HG03342 (cell line): ENCODE results near the gene PCSK1.

Experiments
- ATAC-seq: cut with Tn5 transposase; IDR thresholded peaks from one replicate; pipeline ENCODE4 v1.9.1; 2021; ENCODE audit warnings: mild to moderate bottlenecking, moderate library complexity; ENCODE audit not compliant: unreplicated experiment

PCSK1 gene

GRCh38 chr5:96433066-96433447 is at the start of gene PCSK1:
PCSK1 (minus strand) TSS chr5:96433248; CDS start chr5:96433042, 206 bp downstream.
- ATAC-seq = no peak

DNA sequence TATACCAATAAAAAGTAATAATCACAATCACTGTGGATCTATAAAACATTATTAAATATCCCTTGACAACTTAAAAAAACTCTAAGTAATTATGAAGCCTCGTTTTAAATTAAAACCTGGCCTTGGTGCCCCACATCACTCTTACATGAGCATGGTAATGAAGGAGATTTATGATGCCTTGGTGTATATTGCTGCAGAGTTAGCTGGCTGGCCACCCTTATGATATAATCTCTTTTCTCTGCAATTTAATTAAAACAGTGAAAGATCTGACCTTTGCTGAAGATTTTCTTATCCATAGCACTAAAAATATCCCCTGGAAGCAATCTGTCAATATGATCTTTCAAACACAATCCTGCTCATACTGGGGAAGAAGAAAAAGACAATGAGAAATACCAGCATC is 48.8 kb upstream of the PCSK1 start:
- ATAC-seq = no peak

DNA sequence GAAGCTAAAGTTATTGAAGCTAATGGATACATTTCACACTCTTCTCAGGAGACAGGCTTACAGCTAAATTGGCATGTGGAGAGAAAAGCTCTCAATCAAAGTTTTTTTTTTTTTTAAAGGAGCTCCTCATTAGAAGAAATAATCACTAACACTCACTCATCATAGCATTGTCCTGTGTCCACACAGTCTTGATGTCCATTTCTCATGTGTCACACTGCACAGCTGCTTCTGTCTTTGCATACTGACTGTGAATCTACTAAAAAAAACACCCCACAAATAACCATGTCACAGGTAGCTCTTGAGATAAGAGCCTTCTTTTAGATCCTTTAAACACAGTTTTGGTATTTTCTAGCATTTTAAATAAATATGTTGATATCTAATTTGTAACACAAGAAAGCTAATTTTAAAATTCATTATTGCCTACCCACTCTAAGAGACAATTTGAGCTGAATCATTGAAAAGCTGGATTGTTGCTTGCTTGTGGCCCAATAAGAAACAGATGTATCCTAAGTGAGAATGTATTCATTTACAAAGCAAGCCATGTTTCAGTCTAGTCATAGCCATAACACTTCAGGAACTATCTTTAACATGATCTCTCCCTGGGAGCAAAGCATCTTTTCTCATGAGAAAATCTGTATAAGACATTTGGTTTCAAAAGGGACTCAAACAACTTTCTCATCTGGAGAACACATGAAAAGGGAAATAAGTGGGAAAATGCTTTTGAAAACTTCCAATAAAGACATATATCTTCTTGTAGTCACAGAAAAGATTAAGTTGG is 48.1 kb upstream of the PCSK1 start:
- ATAC-seq = no peak

DNA sequence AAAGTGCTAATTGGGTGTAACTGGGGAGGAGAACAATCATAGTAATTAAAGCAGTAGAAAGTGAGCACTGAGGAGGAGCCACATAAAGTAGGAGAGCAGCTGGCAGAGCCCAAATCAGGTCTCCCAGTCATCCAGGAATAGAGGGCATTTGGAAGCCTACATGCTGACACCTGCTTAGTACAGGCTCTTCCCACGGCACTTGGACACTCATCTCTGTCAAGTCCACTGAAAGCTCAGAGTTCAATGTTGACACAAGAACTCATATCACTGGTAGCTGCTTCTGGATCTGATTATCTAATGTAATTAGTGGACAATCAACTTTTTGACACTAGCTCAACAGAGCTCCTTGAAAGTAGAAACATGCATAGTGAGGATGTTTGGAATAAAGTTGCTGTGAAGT is 45.9 kb upstream of the PCSK1 start:
- no peak for ATAC-seq

DNA sequence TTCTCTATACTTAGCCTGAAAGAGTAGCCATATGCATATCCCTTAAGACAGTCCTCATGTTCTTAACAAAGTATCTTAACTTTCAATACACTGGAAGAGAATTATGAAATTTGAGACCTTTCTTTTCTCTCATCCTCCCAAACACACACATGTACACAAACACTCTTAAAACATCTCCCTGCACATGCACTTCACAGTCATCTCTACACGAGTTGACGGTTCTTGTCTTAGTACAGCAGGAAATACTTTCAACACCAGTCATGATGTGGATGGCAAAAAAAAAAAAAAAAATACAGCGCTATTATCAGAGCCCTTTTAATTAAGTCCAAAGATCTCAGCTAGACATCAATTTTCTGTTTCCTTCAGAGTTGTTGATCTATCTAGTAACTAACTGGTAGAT is 43.6 kb upstream of the PCSK1 start:
- no peak for ATAC-seq

- ATAC-seq = no peak
Observed at GRCh38 chr5:96474073-96474472, 41.0 kb upstream of the PCSK1 start.

- ATAC-seq = no peak
Observed at GRCh38 chr5:96473155-96473554, 40.1 kb upstream of the PCSK1 start.

- no peak for ATAC-seq
Observed at GRCh38 chr5:96470785-96471184, 37.7 kb upstream of the PCSK1 start.

DNA sequence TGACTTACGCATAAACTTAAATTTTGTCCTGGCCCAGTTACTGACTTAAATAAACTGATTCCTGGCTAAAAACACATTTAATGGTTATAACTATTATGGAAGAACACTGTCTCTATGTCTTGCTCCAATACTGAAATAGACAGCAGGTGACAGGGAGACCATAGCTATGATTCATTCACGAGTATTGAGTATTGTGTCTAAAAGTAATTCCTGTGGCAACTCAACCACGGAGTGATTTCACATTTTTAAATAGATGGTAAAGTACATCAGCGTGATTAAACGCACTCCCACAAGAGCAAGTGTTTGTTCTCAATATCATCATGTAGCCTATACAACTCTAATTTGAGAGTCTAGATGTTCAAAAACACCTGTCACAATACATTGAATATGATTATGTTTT is 35.9 kb upstream of the PCSK1 start:
- ATAC-seq = no peak

DNA sequence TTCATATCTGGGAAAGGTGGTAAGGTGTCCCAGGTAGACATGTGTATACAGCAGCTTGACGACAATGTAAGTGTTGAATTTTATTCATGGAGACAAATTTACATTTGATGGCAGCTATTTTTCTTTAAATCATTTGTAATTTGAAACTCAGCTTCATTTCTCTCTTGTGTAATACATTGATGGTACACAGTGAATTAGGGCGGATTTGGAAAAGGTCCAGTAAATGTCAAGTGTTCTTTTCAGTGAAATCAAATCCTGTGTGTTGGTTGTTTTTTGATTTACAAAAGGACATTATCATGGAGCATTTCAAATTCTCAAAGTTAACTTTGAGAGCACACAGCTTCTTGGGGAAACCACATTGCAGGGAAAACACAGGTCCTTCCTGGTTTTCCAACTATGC is 30.0 kb upstream of the PCSK1 start:
- no peak for ATAC-seq

DNA sequence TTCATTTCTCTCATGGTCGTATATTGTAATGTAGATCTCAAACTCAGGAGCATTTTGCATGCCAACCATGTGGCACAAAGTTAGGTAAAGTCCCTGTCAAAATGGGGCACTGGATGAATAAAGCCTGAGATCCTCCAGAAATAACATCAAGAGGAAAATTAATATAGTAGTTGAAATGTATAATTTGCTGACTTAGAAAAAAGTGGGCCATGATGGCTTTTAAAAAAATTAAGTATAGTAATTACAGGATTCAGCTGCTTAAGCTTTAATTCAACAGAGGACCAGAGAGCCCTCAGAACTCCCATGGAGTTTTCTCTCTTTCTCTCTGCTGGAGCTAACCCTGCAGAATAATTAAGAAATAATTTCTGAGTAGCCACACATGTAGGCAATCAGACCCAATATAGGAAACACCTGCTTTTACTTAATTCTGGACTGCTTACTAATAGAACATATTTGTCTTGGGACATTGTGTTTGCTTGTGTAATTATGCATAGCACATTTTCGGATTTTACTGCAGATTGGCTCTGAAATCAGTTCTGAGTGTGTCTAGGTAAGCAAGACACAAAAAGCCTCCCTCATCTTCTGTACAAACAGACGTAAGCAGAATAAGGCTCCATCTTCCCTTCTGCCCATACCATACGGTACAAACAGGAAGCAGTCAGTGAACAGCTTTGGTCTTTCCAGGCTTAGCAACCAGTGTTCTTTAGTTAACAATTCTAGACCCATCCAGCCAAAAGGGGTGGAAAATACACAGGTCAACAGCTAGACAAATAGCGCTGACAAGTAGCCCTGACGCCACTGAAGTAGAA is 26.5 kb upstream of the PCSK1 start:
- no peak for ATAC-seq

DNA sequence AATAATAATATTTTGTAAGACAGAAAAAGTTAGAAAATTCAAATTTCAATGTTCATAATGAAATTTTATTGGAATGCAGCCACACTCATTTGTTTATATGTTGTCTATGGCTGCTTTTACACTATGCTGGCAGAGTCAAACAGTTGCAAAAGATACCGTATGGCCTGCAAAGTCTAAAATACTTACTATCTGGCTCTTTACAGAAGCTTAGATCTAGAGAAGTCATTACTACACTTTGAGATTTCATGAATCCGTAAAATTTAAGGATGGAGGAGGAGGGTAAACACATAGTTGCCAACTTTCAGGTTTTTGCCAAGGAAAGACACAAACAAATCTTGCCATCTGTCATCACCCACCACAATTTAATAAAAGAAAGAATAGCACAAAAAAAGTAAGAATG is 25.1 kb upstream of the PCSK1 start:
- no peak for ATAC-seq

- no peak for ATAC-seq
Observed at GRCh38 chr5:96455789-96456188, 22.7 kb upstream of the PCSK1 start.

DNA sequence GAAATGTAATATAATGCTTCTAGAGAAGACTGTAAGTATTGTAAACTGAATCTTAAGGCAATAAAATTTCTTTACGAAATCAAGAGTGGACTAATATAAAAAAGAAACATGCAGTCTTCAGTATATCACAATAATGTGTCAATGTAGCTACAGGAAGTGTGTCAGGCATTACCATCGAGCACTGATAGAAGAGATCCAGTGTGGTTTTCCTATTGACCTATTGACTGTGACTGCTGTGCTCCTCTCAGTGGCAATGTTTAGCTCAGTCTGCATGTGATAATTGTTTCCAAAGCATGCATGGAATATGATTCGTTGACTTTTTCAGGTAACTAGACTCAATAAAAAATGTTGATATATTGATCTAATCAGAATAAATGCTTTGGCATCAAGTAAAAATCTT is 20.3 kb upstream of the PCSK1 start:
- no peak for ATAC-seq

DNA sequence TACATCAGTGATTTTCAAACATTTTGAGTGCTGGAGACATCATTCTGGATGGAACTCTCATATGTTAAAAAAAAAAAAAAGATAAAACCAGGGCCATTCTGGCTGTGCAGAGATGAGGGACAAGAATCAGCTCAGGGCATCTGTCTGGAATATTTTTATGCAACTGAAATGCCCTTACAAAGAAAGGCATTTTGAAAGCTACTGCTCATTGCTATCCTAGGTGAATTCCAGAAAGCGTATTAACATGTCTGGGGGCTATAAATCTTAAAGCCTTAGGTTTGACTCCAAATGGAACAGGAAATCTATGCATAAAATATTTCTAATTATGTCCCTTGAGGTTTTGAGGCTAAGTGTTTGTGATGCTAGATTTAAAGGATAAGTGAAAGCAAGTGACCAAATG is 14.9 kb upstream of the PCSK1 start:
- ATAC-seq = no peak

DNA sequence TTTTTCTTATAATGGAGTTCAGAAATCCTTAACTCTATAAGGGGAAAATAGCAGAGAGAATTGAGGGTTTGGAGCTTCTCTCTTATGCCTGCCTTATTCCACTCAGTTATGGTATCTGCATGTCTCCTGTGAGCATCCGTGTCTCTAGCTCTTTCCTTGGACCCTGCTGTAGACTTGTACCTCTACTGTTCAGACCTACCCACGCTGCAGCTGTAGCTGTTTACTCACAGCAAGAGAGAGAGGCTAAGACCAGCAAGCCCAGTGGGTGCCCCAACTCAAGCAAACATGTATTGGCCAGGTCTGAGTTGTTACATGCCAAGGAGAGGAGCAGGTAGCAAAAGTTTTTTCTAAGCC is 7.1 kb upstream of the PCSK1 start:
- ATAC-seq = peak; percentile 22

GRCh38 chr5:96439477-96440184 is 6.6 kb upstream of the PCSK1 start:
- peak; percentile 92 for ATAC-seq

DNA sequence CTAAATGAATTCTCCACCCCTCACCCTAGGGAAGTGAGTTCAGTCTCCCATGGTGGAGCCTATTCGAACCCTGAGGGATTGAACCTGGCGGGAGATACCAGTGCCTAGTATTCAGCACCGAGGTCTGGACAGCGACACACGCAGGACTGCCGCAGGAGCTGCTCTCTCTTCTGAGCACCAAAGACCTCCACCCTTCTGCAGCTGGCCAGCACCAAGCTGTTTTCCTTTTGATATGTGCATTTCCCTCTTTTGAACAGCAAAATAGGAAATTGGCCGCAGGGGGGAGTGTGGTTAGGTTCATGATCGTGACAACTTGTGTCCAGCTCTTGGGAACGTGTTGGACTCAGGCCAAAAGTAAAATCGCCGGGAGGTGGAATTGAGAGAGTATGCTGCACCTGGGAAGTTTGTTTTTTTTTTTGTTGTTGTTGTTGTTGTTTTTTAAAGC is 1.2 kb upstream of the PCSK1 start:
- peak; percentile 51 for ATAC-seq

- ATAC-seq = peak; percentile 45
Observed at GRCh38 chr5:96432216-96433065, 607 bp downstream of the PCSK1 start.

DNA sequence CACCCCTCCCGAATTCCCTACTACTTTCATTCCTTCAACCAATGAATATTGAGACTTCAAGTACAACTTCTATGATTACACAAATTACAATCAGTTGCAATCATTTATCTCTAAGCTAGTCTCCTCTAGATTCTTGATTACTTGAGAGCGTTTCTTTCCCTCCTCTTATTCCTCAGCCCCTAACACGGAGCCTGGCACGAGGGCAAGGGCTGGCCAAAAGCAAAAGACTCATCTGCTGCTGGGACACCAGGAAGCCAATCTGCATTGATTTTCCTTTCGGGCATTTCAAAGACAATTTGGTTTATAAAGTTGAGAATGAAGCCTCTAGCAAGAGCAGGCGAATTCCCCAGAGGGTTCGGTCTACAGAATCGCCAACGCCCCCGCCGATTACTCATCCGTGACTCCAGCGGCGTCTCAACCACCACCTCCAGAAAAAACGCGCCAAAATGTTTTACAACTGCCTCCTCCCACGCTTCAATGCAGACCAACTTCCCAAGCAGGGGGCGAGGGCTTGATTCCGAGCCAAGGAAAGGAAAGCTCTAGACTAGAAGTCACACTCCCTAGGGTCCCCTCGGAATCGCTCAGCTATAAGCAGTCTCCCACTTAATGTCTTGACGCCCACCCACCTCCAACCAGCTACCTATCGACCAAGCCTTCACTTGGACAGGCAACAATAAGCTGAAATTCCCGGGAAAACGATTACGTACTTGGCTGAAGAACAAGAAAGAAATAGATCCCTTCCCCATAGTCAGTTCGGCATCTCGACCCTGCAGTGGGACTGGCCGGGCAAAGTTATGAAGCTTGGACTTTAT is 1.5 kb downstream of the PCSK1 start:
- no peak for ATAC-seq
